GM12874 (cell line): Measurements from ENCODE around the gene APOO.

Source experiments
- TF ChIP-seq, protein P1 (sequence below): IDR thresholded peaks from 2 replicates; pipeline ENCODE4 v1.5.1; 2011; ENCODE audit warnings: low read depth, mild to moderate bottlenecking, control low read depth, low read length, moderate library complexity; ENCODE audit not compliant: insufficient read depth

The APOO gene

DNA sequence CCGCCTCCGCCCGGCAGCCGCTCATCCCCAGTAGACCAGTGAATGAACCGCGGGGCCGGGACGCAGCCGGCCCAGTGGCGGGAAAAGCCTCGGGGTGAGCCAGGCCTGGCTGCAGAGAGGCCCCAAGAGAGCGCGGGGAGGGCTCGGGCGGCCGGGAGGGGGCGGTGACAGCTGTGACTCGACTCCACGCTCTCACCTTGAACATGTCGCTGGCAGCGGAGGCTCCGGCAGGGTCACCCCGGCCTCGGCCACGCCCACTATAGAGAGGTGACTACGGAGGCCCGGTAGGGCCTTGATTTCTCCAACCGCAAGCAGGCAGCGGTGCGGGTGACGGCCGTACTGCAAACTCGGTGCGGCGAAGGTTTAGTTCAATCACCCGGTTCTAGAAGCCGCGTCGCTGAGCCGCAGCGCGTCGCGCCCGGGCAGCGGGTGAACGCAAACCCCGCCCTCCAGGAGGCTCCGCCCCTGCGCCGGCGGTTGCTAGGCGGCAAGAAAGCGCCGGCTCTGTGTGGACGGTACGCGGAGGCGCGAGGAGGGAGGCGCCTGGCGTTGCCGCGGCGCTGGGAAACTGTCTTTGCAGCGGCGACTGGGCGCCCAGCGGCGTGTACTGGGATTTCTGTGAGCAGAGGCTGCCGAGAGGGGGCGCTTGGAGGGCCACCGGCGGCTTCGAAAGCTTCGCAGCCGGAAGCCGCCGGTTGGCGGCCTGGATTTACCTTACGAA lies at the start of gene APOO, which contains the start of gene CXorf58:
TSS of gene APOO (minus strand) at position 441 of the 721 bp plus-strand sequence. CDS start at position 205, 236 bp downstream.
TSS of gene CXorf58 (plus strand) at position 509 of the 721 bp plus-strand sequence. CDS start 2,297 bp downstream, outside the sequence.
- TF ChIP-seq, protein P1, sequence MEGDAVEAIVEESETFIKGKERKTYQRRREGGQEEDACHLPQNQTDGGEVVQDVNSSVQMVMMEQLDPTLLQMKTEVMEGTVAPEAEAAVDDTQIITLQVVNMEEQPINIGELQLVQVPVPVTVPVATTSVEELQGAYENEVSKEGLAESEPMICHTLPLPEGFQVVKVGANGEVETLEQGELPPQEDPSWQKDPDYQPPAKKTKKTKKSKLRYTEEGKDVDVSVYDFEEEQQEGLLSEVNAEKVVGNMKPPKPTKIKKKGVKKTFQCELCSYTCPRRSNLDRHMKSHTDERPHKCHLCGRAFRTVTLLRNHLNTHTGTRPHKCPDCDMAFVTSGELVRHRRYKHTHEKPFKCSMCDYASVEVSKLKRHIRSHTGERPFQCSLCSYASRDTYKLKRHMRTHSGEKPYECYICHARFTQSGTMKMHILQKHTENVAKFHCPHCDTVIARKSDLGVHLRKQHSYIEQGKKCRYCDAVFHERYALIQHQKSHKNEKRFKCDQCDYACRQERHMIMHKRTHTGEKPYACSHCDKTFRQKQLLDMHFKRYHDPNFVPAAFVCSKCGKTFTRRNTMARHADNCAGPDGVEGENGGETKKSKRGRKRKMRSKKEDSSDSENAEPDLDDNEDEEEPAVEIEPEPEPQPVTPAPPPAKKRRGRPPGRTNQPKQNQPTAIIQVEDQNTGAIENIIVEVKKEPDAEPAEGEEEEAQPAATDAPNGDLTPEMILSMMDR = peak; percentile 84

DNA sequence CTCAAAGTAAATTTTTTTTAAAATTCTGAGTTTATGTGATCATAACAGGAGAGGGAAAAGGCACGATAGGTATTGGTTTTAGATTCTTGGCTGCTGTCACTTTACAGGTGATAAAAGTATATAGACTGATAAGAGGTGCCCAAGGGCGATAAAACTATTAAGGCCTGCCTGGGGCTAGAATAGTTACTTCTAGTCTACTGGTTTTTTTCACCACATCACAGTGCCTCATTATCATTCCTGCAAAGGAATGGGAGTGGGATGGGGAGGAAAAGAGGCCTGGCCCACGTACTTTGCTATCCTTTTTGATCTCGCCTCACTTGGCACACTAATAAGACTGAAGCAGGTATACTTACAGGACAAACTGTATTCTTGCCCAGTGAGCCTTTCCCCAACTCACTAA lies 46.7 kb upstream of the APOO start:
- TF ChIP-seq, protein P1 = no peak

DNA sequence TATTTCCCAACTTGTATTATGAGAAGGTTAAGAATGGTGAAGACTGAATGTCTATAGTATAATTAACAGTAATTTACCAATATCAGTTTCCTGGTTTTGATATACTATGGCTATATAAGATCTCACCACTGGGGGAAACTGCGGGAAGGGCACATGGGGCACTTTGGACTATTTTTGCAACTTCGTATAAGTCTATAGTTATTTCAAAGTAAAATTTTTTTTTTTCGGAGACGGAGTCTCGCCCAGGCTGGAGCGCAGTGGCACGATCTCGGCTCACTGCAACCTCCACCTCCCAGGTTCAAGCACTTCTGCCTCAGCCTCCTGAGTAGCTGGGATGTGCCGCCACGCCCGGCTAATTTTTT lies 46.2 kb upstream of the APOO start:
- TF ChIP-seq, protein P1 = peak; percentile 9; the same call in 1 of the 2 replicates

DNA sequence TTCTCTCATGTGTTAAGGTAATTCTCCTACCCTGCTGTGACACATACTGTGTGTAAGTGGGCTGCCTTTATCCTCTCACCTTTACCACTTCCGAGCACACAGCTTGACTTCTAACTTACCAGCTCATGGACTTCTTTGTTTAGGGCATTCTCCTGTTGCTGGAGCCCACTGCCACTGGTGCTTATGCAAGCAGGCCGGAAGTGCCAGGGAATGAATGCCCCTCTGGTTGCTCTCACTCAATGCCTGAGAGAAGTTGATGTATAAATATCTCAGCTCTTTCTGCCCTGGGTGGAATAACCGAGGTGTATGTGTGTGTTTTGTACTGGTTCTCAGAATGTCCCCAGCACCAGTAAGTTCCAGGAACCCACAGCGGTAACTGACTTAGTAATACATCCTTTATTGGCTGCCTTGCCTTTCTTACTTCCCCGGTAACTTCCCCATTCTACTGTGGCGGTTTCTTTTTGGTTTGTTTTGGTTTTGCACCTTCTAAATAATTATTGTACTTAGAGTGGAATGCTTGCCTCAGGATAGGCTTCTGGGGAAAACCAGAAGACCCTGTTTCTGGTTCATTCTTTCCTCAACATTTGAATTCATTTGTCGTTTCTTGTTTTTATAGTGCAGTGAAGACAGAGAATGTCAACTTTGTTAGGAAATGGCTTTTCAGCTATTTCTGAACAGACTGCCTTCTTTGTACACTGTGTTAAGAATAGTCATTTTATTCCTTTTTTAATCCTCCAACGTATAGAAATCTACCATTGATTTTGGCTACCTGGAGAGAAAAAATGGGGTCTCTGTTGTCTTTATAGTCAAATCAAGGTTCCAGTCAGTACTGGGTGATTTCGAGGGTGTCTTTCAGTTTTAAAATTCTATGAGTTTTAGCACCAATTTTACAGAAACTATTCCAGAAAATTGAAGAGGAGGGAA lies 45.5 kb upstream of the APOO start:
- TF ChIP-seq, protein P1 = no peak

DNA sequence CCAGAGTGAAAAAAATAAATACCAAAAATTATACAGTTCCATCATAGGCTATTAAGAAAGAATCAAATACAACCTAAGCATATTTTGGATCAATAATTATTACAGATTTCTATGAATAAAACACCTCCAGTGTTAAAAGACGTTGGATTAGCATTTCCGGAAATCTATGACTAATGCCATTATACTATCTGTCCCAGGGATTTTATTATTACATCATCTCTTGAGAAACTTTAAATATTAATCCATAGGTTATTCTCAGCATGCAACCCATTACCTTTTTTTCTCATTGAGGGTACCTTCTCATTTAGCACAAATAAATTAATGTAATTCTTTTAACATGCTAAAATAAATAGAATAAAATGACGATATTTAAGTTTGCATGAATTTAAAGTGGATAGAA lies 44.7 kb upstream of the APOO start:
- TF ChIP-seq, protein P1 = no peak

DNA sequence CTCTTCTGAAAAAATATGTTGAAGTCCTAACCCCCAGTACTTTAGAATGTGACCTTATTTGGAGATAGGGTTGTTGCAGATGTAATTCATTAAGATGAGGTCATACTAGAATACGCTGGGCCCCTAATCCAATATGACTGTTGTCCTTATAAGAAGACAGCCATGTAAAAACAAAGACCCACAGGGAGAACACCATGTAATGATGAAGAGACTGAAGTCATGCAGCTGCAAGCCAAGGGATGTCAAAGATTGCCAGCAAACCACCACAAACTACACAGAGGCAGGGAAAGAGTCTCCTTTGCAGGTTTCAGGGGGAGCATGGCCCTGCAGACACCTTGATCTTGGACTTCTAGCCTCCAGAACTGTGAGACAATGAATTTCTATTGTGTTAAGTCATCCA lies 37.5 kb upstream of the APOO start:
- TF ChIP-seq, protein P1 = no peak

DNA sequence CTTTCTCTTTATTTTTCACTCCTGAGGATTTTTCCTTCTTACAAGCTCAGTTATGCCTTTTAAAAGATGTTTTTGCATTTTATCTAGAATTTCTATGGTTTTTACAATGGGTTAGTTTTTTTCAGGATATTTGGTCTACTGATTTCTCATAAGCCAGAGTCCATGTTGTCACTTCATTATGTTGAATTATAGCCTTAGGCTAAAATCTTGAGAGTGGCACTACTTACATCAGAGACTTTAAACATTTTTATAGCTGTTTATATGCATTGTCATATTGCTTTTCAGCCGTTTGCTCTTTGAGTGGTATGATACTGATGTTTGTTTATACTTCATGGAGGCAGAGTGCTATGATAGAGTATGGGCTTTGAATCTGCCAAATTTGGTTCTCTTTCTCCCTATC lies 36.5 kb upstream of the APOO start:
- TF ChIP-seq, protein P1 = no peak
